Neural crest cell (in vitro differentiated cells): ENCODE data around the gene ABTB2. TPM values are rescaled to one million over a fixed set of nuclear protein-coding genes. Genes with fewer than 3 reads are reported as not detected.

Experiments used
- DNase-seq: peaks from one replicate; pipeline ENCODE4 v3.0.0; 2021; ENCODE audit warnings: low read depth, mixed read lengths, low spot score
- H3K27ac Mint-ChIP-seq: one replicate; pipeline ENCODE4 v1.8.0; 2021; ENCODE audit warnings: mild to moderate bottlenecking, mixed read lengths; ENCODE audit not compliant: unreplicated experiment
- H3K27me3 Mint-ChIP-seq: 2 replicates; pipeline ENCODE4 v1.8.0; 2021; ENCODE audit warnings: low read depth, mild to moderate bottlenecking, mixed read lengths
- H3K36me3 Mint-ChIP-seq: 2 replicates; pipeline ENCODE4 v1.8.0; 2021; ENCODE audit warnings: low read depth, mild to moderate bottlenecking, mixed read lengths
- H3K4me1 Mint-ChIP-seq: 2 replicates; pipeline ENCODE4 v1.8.0; 2021; ENCODE audit warnings: mixed read lengths
- H3K4me3 Mint-ChIP-seq: one replicate; pipeline ENCODE4 v1.8.0; 2021; ENCODE audit warnings: mild to moderate bottlenecking, mixed read lengths
- H3K9me3 Mint-ChIP-seq: 2 replicates; pipeline ENCODE4 v1.8.0; 2021; ENCODE audit warnings: mixed read lengths
- CTCF ChIP-seq: fragments of 200-600 bp; sonication (generic); conservative IDR thresholded peaks from 2 replicates; pipeline ENCODE4 v1.5.0; 2021; ENCODE audit warnings: antibody characterized with exemption, mild to moderate bottlenecking
- long read RNA-seq: library from polyadenylated mRNA; unstranded; transcript quantifications from one replicate; pipeline ENCODE4 v2.0.0, GENCODE V29; 2020
- total RNA-seq: library from RNA; stranded (reverse); gene quantifications from 2 replicates; pipeline ENCODE4 v1.2.1, GENCODE V29; 2021

The ABTB2 gene
- total RNA-seq: 2.3 and 3.0 TPM in 2 replicates
- long read RNA-seq, partial matches to known transcripts: 1 of 1 reads
- long read RNA-seq, other reads (novel, unspliced or antisense): 0 of 1 reads

DNA sequence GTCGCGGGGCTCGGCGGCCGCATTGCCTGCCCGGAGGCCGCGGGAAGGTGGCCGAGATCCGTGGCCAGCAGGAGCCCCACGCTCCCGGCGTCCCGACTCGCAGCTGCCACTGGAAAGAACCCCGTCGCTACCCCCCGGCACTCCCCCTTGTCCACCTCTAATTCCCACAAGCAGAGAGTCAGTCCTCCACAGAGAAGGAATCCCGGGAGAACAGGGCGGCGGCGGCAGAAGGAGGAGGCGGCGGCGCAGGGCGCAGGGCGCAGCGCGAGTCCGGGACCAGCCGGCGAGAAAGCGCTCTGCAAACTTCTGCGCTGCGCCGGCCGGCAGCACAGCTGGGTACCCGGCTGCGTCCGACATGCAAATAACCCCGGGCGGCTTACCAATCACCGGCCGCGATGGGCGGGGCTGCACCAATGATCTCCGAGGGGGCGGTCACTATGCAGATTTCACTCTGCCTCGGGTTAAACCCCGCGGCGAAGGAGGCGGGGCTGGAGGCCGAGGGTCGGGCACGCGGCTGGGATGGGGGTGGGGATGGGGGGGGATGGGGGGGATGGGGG lies at the start of gene ABTB2:
Gene ABTB2, minus strand, starts transcription at position 310 of the 557 bp plus-strand sequence.
- Mint-ChIP-seq H3K9me3 (no peaks in the 10 kb centered on the region), H3K4me1 (peaks cover 20% of the 10 kb centered on the region), H3K27me3 (peaks cover 61% of the 10 kb centered on the region), H3K27ac (no peak within 1 kb of the TSS), H3K36me3 (no peaks in the 10 kb centered on the region), H3K4me3 (peak within 1 kb of the TSS; percentile 79)
- DNase-seq: peak; percentile 97
- TF ChIP-seq CTCF: no peak

- no peak for TF ChIP-seq CTCF
- no peaks in the 10 kb centered on the region for H3K36me3 Mint-ChIP-seq
- no peak overlapping the region for H3K4me3 Mint-ChIP-seq
- H3K4me1 Mint-ChIP-seq: no peaks in the 10 kb centered on the region
- no peak overlapping the region for H3K27ac Mint-ChIP-seq
- no peak for DNase-seq
- H3K9me3 Mint-ChIP-seq: peaks cover 13% of the 10 kb centered on the region
- peaks cover 14% of the 10 kb centered on the region for H3K27me3 Mint-ChIP-seq
Observed at GRCh38 chr11:34407121-34407813, 49.5 kb upstream of the ABTB2 start.

DNA sequence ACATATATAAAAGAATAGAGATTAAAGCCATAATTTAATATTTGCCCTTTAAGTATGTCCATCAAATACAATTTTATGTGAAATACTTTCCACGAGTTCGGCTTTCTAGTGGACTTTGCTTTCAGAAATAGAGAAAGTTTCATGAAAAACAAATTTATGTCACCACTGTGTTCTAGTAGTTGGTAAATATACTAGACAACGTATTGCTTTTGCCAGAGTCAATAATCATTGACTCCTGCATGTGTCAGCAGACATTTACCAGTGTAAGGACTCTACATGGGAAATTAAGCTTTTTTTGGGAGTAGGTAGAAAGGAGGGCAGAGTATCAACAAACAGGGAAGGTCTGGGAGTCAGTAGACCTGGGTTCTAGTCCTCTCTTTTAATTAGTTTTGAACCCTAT lies 48.6 kb upstream of the ABTB2 start:
- Mint-ChIP-seq H3K27ac (no peak overlapping the region), H3K4me3 (no peak overlapping the region), H3K9me3 (peaks cover 9% of the 10 kb centered on the region), H3K27me3 (peaks cover 14% of the 10 kb centered on the region), H3K4me1 (no peaks in the 10 kb centered on the region), H3K36me3 (no peaks in the 10 kb centered on the region)
- no peak for DNase-seq
- no peak for TF ChIP-seq CTCF

GRCh38 chr11:34405079-34405858 lies 47.5 kb upstream of the ABTB2 start:
- Mint-ChIP-seq H3K36me3 (no peaks in the 10 kb centered on the region), H3K4me3 (no peak overlapping the region), H3K4me1 (no peaks in the 10 kb centered on the region), H3K9me3 (peaks cover 5% of the 10 kb centered on the region), H3K27me3 (peaks cover 14% of the 10 kb centered on the region), H3K27ac (no peak overlapping the region)
- no peak for DNase-seq
- no peak for TF ChIP-seq CTCF

DNA sequence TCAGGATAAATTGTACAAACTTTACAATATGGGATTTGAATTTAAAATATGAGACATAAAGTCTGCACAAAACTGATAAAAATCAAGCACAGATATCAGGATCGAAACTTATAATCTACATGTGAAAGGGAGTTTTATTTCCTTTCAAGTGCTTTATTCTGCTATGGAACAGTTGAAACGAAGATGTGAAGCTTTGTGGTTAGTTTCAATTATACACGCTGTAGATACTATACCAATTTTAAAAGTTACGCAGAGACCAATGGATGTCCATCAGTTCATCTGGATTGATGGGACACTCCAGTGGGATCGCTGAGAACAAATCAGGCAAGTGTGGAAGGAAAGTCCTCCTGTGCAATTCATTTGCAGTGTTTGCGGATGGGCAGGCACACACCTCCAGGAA lies 46.5 kb upstream of the ABTB2 start:
- Mint-ChIP-seq H3K4me3 (no peak overlapping the region), H3K27me3 (peaks cover 14% of the 10 kb centered on the region), H3K4me1 (no peaks in the 10 kb centered on the region), H3K36me3 (no peaks in the 10 kb centered on the region), H3K9me3 (peaks cover 9% of the 10 kb centered on the region), H3K27ac (no peak overlapping the region)
- TF ChIP-seq CTCF: no peak
- no peak for DNase-seq
